GM13976 (cell line): ENCODE data around the gene CNGB1.

ENCODE experiments used
- DNase-seq: peaks from one replicate; pipeline ENCODE4 v3.0.0; 2012; ENCODE audit warnings: low spot score
- in situ Hi-C: fragments of 300-500 bp; cut with MboI; formaldehyde crosslinking; loops from one replicate; pipeline ENCODE4 v1.12.0; 2022; ENCODE audit warnings: low sequenced_read_pairs, mixed read lengths, inconsistent platforms; ENCODE audit not compliant: unreplicated experiment
- TF ChIP-seq, protein P1 (sequence below): IDR thresholded peaks from 2 replicates; pipeline ENCODE4 v1.5.1; 2012; ENCODE audit warnings: borderline replicate concordance, mild to moderate bottlenecking; ENCODE audit not compliant: insufficient read depth; ENCODE audit errors: extremely low read depth, missing control alignments, control extremely low read depth

CNGB1 gene

DNA sequence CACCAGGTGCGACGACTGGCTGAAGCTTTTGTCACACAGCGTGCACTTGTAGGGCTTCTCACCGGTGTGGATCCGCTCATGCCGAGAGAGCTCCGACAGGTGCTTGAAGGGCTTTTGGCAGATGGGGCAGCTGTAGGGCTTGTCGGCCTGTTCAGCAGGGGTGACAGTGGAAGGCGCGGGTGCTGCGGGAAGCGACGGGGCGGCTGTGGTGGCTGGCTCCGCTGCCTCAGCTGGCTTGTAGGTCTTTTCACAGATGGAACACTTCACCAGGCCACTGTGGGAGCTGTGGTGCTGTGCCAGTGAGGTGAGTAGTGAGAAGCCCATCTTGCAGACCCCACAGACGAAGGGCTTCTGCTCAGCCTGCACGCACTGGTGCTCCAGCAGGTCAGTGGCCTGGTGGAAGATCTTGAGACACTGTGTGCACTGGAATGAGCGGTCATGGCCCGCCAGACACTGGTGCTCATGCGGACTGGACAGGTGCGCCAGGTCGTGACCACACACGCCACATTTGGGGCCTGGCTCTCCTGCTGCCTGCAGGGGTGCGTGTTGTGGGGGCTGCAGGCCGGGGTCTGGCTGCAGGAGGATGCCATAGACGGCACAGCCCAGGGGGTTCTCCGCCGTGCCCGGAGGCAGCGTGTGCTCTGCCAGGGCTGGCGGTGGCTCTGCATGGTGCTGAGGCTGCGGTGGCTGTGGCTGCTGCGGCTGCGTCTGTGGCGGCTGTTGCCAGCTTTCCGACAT is 26.8 kb upstream of the CNGB1 start:
- in situ Hi-C loops, result no loop called here
- TF ChIP-seq, protein P1, sequence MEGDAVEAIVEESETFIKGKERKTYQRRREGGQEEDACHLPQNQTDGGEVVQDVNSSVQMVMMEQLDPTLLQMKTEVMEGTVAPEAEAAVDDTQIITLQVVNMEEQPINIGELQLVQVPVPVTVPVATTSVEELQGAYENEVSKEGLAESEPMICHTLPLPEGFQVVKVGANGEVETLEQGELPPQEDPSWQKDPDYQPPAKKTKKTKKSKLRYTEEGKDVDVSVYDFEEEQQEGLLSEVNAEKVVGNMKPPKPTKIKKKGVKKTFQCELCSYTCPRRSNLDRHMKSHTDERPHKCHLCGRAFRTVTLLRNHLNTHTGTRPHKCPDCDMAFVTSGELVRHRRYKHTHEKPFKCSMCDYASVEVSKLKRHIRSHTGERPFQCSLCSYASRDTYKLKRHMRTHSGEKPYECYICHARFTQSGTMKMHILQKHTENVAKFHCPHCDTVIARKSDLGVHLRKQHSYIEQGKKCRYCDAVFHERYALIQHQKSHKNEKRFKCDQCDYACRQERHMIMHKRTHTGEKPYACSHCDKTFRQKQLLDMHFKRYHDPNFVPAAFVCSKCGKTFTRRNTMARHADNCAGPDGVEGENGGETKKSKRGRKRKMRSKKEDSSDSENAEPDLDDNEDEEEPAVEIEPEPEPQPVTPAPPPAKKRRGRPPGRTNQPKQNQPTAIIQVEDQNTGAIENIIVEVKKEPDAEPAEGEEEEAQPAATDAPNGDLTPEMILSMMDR, result no peak
- DNase-seq, result no peak

DNA sequence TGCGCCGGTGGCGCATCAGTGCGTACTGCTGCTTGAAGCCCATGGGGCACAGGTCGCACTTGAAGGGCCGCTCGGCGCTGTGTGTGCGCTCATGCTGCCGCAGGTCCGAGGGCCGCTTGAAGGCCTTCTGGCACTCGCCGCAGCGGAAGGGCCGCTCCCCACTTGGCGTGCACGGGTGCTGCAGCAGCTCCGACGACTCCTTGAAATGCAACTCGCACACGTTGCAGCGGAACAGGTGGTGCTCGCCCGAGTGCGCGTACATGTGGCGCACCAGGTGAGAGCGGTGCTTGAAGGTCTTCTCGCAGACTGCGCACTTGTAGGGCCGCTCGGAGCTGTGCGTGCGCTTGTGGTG is 26.2 kb upstream of the CNGB1 start:
- in situ Hi-C loops, result no loop called here
- no peak for DNase-seq
- TF ChIP-seq, protein P1, result no peak

DNA sequence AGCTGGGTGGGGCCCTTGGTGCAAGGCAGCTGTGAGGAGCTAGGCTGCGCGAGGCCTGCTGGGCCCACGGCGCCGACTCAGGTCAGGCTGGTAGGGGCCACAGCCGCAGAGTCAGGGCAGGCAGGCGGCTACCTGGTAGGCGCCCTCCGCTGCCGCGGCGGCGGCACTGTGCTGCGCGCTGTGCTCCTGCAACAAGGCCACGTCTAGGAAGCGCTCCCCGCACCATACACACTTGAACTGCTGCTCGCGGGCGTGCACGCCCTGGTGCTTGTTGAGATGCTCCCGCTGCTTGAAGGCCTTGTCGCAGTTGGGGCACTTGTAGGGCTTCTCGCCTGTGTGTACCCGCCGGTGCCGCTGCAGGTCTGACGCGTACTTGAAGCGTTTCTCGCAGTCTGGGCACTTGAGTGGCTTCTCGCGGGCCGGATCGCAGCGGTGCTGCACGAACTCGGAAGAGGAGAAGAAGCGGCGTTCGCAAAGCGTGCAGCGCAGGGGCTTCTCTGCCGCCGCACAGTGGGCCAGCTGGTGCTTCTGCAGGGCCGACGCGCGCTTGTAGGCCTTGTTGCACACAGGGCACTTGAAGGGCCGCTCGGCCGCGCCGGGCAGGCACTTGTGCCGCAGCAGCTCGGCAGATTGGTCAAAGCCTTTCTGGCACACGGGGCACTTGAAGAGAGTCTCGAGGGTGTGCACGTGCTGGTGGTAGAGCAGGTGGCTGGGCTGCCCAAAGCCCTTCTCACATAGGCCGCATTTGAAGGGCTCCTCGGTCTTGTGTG is 25.7 kb upstream of the CNGB1 start:
- in situ Hi-C loops, result no loop called here
- DNase-seq, result no peak
- TF ChIP-seq, protein P1, result no peak

DNA sequence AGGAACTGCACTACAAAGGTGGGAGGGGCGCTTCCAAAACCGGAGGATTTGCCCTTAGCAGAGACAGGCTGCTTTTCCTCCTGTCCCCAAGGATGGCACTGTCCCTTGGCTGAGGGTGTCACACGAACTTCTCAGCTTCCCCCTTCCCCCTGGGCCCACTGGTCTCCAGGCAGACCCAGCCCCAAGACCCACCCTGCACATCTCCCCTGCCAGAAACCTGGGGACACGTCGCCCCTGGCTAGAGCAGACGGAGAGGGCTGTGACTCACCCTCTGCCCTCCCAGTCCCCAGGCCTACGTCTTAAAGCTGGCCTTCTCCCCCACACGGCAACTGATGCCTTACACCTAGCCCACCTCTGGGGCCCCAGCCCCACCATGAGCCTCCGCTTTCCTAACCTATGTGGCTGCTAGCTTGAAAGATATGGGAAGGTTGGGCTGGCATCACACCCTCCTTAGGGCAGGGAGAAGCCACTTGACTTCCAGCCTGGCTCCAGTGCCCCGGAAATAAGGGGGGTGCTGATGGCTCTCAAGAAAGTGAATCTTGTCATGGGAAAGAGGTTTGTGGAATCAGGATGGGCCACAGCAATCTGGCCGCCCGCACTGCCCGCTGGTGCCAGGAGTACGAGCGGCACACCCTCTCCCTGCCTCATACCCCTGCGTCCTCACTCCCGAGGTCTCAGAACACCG is 24.9 kb upstream of the CNGB1 start:
- TF ChIP-seq, protein P1, result no peak
- DNase-seq, result no peak
- in situ Hi-C loops, result no loop called here

DNA sequence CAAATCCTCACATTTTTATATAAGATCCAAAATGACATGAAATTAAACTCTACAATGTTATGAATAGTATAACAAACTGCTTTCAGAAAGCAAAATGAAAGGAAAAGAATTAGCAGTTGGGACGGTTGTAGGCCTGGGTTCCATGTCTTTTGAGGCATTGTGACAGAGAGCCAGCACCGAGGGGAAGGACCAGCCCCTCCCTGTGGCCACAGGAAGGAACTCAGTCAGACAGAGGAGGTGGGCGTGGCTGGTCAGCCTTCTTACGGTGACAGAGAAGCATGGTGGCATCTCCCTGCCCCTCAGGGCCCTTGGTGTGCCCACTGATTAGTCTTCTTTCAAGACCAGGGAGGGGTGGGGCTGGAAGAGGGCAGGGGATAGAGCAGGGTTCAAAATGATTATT is 23.9 kb upstream of the CNGB1 start:
- peak; percentile 66 for DNase-seq
- TF ChIP-seq, protein P1, result peak; percentile 21
- in situ Hi-C loops, result no loop called here

DNA sequence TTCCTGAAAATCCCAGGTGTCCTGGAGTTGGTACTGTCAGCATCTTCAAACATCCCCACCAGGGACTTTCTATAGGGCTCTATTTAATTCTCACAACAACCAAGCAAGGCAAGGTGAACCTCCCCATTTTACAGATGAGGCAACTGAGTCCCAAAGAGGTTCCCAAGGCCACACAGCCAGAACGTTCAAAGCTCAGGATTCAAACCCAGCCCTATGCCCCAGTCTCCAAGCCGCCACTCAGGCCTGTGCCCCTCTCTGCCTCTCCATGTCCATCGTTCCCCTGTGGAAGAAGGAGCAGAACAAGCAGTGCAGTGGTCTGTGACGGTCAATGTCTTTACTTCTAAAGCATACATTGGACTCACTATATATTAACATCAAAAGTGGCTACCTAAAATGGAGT is 23.4 kb upstream of the CNGB1 start:
- TF ChIP-seq, protein P1, result no peak
- in situ Hi-C loops, result no loop called here
- no peak for DNase-seq
